ENCODE data around the gene LGALS3BP. TPM values are rescaled to one million over a fixed set of nuclear protein-coding genes. Genes with fewer than 3 reads are reported as not detected.
"Not testable (repeated sequence)": the region's sequence is repeated elsewhere in the genome, so short reads cannot be mapped to it uniquely, and the experiment has no call there.

The LGALS3BP gene
- 288 and 314 TPM in 2 replicates for total RNA-seq (2014; rRNA removed; shearing (Covaris generic))

GRCh38 chr17:78979780-78980623 lies at the start of gene LGALS3BP:
Gene LGALS3BP, minus strand, starts transcription at chr17:78979923. Its CDS starts 2,732 bp downstream, at chr17:78977191.
- peak; percentile 91 for DNase-seq (ENCODE audit: low read depth)

- DNase-seq (ENCODE audit: low read depth): no peak
These were observed 49.0 kb upstream of the LGALS3BP start for GRCh38 chr17:79028496-79029326.

- peak; percentile 92 for DNase-seq (ENCODE audit: low read depth)
These were observed 48.3 kb upstream of the LGALS3BP start for GRCh38 chr17:79027925-79028491.

GRCh38 chr17:79027274-79027924 lies 47.7 kb upstream of the LGALS3BP start:
- peak; percentile 61 for DNase-seq (ENCODE audit: low read depth)

- peak; percentile 90 for DNase-seq (ENCODE audit: low read depth)
These were observed 46.9 kb upstream of the LGALS3BP start for GRCh38 chr17:79026376-79027273.

GRCh38 chr17:79024901-79025737 lies 45.4 kb upstream of the LGALS3BP start:
- DNase-seq (ENCODE audit: low read depth): peak; percentile 70

- DNase-seq (ENCODE audit: low read depth): peak; percentile 70
These were observed 44.4 kb upstream of the LGALS3BP start, which contains the start of gene C1QTNF1 for GRCh38 chr17:79023886-79024771. Gene C1QTNF1, plus strand, starts transcription at chr17:79024169. Its CDS starts 19,800 bp downstream, at chr17:79043969.

- DNase-seq (ENCODE audit: low read depth): no peak
These were observed 43.5 kb upstream of the LGALS3BP start for GRCh38 chr17:79023180-79023705.

- no peak for DNase-seq (ENCODE audit: low read depth)
These were observed 42.8 kb upstream of the LGALS3BP start for GRCh38 chr17:79022507-79022991.

- not testable (repeated sequence) for DNase-seq (ENCODE audit: low read depth)
These were observed 42.2 kb upstream of the LGALS3BP start for GRCh38 chr17:79021929-79022328.

GRCh38 chr17:79020631-79021301 lies 41.0 kb upstream of the LGALS3BP start:
- peak; percentile 55 for DNase-seq (ENCODE audit: low read depth)

- peak; percentile 58 for DNase-seq (ENCODE audit: low read depth)
These were observed 40.2 kb upstream of the LGALS3BP start for GRCh38 chr17:79019632-79020584.

GRCh38 chr17:79019261-79019631 lies 39.5 kb upstream of the LGALS3BP start:
- DNase-seq (ENCODE audit: low read depth): no peak

- no peak for DNase-seq (ENCODE audit: low read depth)
These were observed 38.6 kb upstream of the LGALS3BP start for GRCh38 chr17:79018370-79018695.

GRCh38 chr17:79017546-79018369 lies 38.0 kb upstream of the LGALS3BP start:
- DNase-seq (ENCODE audit: low read depth): no peak
